Uterus (tissue), 2 donors: ENCODE results near the gene PIH1D1.

Source experiments
- CTCF ChIP-seq, 4 experiments: fragments of 200-600 bp in 2 of 4; fragments of 450-650 bp in 2 of 4; sonication (generic) in 2 of 4; IDR thresholded peaks; one replicate each; pipeline ENCODE4 v1.5.1; 2016 to 2019; ENCODE audit warnings: antibody characterized with exemption in 4 of 4, mild to moderate bottlenecking in 2 of 4, moderate library complexity in 1 of 4
- POLR2A ChIP-seq, 2 donors: fragments of 450-650 bp; IDR thresholded peaks; one replicate each; pipeline ENCODE4 v1.6.1; 2016; ENCODE audit warnings: antibody characterized with exemption in 2 of 2, mild to moderate bottlenecking in 1 of 2, moderate library complexity in 1 of 2

DNA sequence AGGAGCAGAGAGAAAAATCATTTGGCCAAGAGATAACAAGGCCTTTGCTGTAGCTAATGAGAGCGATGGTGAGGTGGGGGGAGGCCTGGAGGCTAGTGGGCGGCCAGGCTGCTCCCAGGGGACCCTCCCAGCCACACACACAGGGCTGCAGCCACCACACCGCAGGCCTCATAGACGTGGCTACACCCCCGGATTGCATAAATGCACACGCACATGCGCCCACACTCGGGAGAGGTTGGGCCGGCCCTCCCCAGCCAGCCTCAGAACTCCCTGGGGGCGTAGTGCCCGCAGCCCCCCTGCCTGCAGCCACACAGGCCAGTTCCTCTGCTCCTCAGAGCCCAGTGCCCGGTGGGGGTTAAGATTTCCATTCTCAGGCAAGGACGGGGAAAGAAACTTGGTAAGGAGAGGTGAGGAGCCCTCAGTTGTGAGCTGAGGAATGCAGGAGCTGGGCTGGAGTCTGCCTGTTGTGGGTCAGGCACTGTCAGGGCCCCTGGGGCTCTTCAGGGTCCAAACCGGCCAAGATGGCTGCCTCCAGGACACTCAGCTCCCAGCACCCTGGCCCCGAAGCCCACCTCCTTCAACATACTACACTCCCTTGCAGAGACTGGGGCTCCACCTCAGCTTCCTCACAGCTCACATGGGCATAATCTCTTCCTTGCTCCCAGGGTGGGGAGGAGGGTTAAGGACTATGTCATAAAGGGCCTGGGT is 36.4 kb downstream of the PIH1D1 start:
- no peak for TF ChIP-seq CTCF (IDR thresholded peaks at IDR 0.05)
- TF ChIP-seq POLR2A (IDR thresholded peaks at IDR 0.05) = no peak
